Panc1 (cell line): ENCODE data around the gene GDPD3. TPM values are rescaled to one million over a fixed set of nuclear protein-coding genes. Genes with fewer than 3 reads are reported as not detected.

Experiments used
- ATAC-seq: fragments of 200-7000 bp; cut with Tn5 transposase; 2 replicates; pipeline ENCODE4 v1.9.1; 2020; ENCODE audit warnings: mild to moderate bottlenecking, moderate library complexity
- BruUV-seq: library from RNA; stranded (reverse); fragments of 400-500 nt; replicated peaks from 2 replicates; lab custom pipeline; 2021; lab: Mats Ljungman, UMichigan
- CTCF ChIA-PET: fragments of 300-600 bp; sonication (Branson Sonifier 250); formaldehyde crosslinking; loops from one replicate; lab custom pipeline; 2022; ENCODE audit warnings: antibody characterized with exemption; lab: Charles Lee
- POLR2A ChIA-PET: fragments of 300-600 bp; sonication (Branson Sonifier 250); formaldehyde crosslinking; loops from one replicate; lab custom pipeline; 2022; ENCODE audit warnings: antibody characterized with exemption; lab: Charles Lee
- DNase-seq: peaks from one replicate; pipeline ENCODE4 v3.0.0-alpha.2; 2010; ENCODE audit warnings: low read depth, low spot score
- H3K27ac ChIP-seq: 2 replicates; pipeline ENCODE4 v1.5.1; 2011; ENCODE audit warnings: mild to moderate bottlenecking, low read length, inconsistent platforms
- H3K27me3 ChIP-seq: fragments of 200-500 bp; sonication (Bioruptor generic); 2 replicates; pipeline ENCODE4 v1.6.0; 2014; ENCODE audit warnings: low read length, inconsistent platforms; ENCODE audit not compliant: control insufficient read depth, insufficient read depth
- H3K36me3 ChIP-seq: fragments of 200-500 bp; sonication (Bioruptor generic); 2 replicates; pipeline ENCODE4 v1.5.1; 2014; ENCODE audit warnings: inconsistent platforms, mild to moderate bottlenecking, low read length, moderate library complexity; ENCODE audit not compliant: control insufficient read depth, insufficient read depth
- H3K4me1 ChIP-seq: 2 replicates; pipeline ENCODE4 v1.5.1; 2011; ENCODE audit warnings: inconsistent platforms, mild to moderate bottlenecking, low read length, moderate library complexity; ENCODE audit not compliant: control insufficient read depth, insufficient read depth
- H3K4me3 ChIP-seq, 2 experiments: 2 replicates each; pipeline ENCODE4 v1.5.1; 2011 to 2012; ENCODE audit warnings: low read depth in 2 of 2, low read length in 2 of 2, mild to moderate bottlenecking in 2 of 2, inconsistent platforms in 1 of 2, moderate library complexity in 1 of 2
- H3K9me3 ChIP-seq: fragments of 200-500 bp; sonication (Bioruptor generic); 2 replicates; pipeline ENCODE4 v1.5.1; 2014; ENCODE audit warnings: low read depth, mild to moderate bottlenecking, inconsistent platforms, low read length, moderate library complexity; ENCODE audit not compliant: control insufficient read depth, insufficient read depth
- POLR2AphosphoS5 ChIP-seq: IDR thresholded peaks from 2 replicates; pipeline ENCODE4 v1.6.1; 2012; ENCODE audit warnings: mild to moderate bottlenecking, low read depth, low read length, moderate library complexity
- SIN3A ChIP-seq: IDR thresholded peaks from 2 replicates; pipeline ENCODE4 v1.6.1; 2012; ENCODE audit warnings: low read depth, mild to moderate bottlenecking, low read length, moderate library complexity, borderline replicate concordance; ENCODE audit not compliant: insufficient read depth
- TCF7L2 ChIP-seq: IDR thresholded peaks from 2 replicates; pipeline ENCODE4 v1.6.1; 2011; ENCODE audit warnings: mild to moderate bottlenecking, low read depth, low read length, inconsistent platforms
- in situ Hi-C: cut with HindIII; loops from 2 replicates; pipeline ENCODE4 v1.10.0; 2016; ENCODE audit warnings: low sequenced_read_pairs, low pct_unique_long_range_greater_than_20kb
- intact Hi-C: fragments of 100-400 bp; cut with micrococcal nuclease; formaldehyde crosslinking; loops from one replicate; pipeline ENCODE4 v1.10.0; 2022; ENCODE audit not compliant: unreplicated experiment
- total RNA-seq: library from RNA; stranded (reverse); gene quantifications from one replicate; pipeline ENCODE4 v1.2.1, GENCODE V29; 2021; ENCODE audit not compliant: unreplicated experiment
- TF ChIP-seq, protein P1 (sequence below): fragments of 450-650 bp; IDR thresholded peaks from 2 replicates; pipeline ENCODE4 v1.5.1; 2017; ENCODE audit warnings: mild to moderate bottlenecking
- TF ChIP-seq, protein P2 (sequence below), 2 experiments: IDR thresholded peaks; 2 replicates each; pipeline ENCODE4 v1.6.1; 2011 to 2012; ENCODE audit warnings: low read depth in 2 of 2, control low read depth in 1 of 2, low read length in 1 of 2, mild to moderate bottlenecking in 1 of 2, moderate library complexity in 1 of 2; ENCODE audit not compliant: insufficient read depth in 1 of 2

Gene GDPD3
- total RNA-seq, 1 experiment from 2014 or later: 2.5 TPM

DNA sequence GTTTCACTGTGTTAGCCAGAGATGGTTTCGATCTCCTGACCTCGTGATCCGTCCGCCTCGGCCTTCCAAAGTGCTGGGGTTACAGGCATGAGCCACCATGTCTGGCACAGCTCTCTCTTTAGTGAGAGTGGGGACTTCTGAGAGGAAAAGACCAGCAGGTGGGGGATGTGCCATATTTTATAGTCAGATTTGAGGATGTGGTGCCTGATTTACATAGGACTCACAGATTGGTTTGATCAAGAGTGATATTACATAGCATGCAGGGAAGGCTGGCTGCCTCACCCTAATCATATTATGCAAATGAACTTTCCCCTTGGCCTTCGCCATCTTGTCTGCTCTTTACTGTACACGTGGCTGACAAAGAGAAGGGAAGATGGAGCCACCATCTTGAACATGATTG is 37.8 kb upstream of the GDPD3 start:
- no peaks in the 10 kb centered on the region for H3K27me3 ChIP-seq
- TF ChIP-seq POLR2AphosphoS5 (no peak), TCF7L2 (no peak), SIN3A (no peak)
- TF ChIP-seq, protein P1, sequence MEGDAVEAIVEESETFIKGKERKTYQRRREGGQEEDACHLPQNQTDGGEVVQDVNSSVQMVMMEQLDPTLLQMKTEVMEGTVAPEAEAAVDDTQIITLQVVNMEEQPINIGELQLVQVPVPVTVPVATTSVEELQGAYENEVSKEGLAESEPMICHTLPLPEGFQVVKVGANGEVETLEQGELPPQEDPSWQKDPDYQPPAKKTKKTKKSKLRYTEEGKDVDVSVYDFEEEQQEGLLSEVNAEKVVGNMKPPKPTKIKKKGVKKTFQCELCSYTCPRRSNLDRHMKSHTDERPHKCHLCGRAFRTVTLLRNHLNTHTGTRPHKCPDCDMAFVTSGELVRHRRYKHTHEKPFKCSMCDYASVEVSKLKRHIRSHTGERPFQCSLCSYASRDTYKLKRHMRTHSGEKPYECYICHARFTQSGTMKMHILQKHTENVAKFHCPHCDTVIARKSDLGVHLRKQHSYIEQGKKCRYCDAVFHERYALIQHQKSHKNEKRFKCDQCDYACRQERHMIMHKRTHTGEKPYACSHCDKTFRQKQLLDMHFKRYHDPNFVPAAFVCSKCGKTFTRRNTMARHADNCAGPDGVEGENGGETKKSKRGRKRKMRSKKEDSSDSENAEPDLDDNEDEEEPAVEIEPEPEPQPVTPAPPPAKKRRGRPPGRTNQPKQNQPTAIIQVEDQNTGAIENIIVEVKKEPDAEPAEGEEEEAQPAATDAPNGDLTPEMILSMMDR: no peak
- TF ChIP-seq, protein P2, sequence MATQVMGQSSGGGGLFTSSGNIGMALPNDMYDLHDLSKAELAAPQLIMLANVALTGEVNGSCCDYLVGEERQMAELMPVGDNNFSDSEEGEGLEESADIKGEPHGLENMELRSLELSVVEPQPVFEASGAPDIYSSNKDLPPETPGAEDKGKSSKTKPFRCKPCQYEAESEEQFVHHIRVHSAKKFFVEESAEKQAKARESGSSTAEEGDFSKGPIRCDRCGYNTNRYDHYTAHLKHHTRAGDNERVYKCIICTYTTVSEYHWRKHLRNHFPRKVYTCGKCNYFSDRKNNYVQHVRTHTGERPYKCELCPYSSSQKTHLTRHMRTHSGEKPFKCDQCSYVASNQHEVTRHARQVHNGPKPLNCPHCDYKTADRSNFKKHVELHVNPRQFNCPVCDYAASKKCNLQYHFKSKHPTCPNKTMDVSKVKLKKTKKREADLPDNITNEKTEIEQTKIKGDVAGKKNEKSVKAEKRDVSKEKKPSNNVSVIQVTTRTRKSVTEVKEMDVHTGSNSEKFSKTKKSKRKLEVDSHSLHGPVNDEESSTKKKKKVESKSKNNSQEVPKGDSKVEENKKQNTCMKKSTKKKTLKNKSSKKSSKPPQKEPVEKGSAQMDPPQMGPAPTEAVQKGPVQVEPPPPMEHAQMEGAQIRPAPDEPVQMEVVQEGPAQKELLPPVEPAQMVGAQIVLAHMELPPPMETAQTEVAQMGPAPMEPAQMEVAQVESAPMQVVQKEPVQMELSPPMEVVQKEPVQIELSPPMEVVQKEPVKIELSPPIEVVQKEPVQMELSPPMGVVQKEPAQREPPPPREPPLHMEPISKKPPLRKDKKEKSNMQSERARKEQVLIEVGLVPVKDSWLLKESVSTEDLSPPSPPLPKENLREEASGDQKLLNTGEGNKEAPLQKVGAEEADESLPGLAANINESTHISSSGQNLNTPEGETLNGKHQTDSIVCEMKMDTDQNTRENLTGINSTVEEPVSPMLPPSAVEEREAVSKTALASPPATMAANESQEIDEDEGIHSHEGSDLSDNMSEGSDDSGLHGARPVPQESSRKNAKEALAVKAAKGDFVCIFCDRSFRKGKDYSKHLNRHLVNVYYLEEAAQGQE (IDR thresholded peaks at IDR 0.05; ENCODE audit: insufficient read depth in 1 of 2, low read depth in 2 of 2, low read length in 1 of 2): no peak
- H3K4me3 ChIP-seq: no peak overlapping the region
- ChIA-PET CTCF (interaction anchor here (0.8 kb wide), 1 partner anchor 59 kb away, joined by 3 read pairs; the partner anchor contains the start of gene TBX6), POLR2A (no interaction called here)
- BruUV-seq: no TSS peak
- no peaks in the 10 kb centered on the region for H3K36me3 ChIP-seq
- peaks cover 5% of the 10 kb centered on the region; the same call in 1 of the 2 replicates for H3K9me3 ChIP-seq
- in situ Hi-C loops: no loop called here
- H3K4me1 ChIP-seq: no peaks in the 10 kb centered on the region
- no peak overlapping the region for H3K27ac ChIP-seq
- DNase-seq (no peak), ATAC-seq (no peak)
- intact Hi-C loops: no loop called here

DNA sequence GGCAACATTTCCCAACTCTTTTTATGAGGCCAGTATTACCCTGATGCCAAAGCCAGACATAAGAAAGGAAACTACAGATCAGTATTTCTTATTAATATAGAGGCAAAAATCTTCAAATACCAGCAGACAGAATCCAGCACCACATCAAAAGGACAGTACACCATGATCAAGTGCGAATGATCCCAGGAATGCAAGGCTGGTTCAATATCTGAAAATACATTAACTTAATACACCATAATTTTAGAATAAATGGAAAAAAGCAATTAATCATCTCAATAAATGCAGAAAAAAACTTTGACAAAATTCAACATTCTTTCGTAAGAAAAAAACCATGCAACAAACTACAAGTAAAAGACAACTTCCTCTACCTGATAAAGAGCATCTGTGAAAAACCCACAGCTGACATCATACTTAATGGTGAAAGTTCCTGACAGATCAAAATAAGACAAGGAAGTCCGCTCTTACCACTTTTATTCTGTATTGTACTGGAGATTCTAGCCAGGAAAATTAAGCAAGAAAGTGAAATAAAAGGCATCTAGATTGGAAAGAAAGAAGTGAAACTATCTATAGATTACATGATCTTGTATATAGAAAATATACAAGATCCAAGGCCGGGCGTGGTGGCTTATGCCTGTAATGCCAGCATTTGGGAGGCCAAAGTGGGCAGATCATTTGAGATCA is 36.1 kb upstream of the GDPD3 start:
- Histone ChIP-seq H3K27ac (no peak overlapping the region), H3K27me3 (no peaks in the 10 kb centered on the region), H3K36me3 (no peaks in the 10 kb centered on the region), H3K4me1 (no peaks in the 10 kb centered on the region), H3K4me3 (no peak overlapping the region), H3K9me3 (peaks cover 5% of the 10 kb centered on the region; the same call in 1 of the 2 replicates)
- intact Hi-C loops (no loop called here), in situ Hi-C loops (no loop called here)
- no peak for ATAC-seq
- BruUV-seq: no TSS peak
- ChIA-PET POLR2A (no interaction called here), CTCF (no interaction called here)
- TF ChIP-seq, protein P2 (IDR thresholded peaks at IDR 0.05; ENCODE audit: insufficient read depth in 1 of 2, low read depth in 2 of 2, low read length in 1 of 2): no peak
- TF ChIP-seq POLR2AphosphoS5 (no peak), TCF7L2 (no peak), SIN3A (no peak)
- TF ChIP-seq, protein P1: no peak
- DNase-seq: no peak
